Bronchial epithelial cell (primary cell): ENCODE results near the gene ZNF766. TPM values are rescaled to one million over a fixed set of nuclear protein-coding genes. Genes with fewer than 3 reads are reported as not detected.
"Not testable (repeated sequence)": the region's sequence is repeated elsewhere in the genome, so short reads cannot be mapped to it uniquely, and the experiment has no call there.

Source experiments
- DNase-seq: peaks from one replicate; pipeline ENCODE4 v3.0.0-alpha.2; 2010; ENCODE audit warnings: low read depth
- FAIRE-seq: peaks from 2 replicates; lab custom pipeline; 2011; peaks lifted over from hg19 to GRCh38; lab: Jason Lieb, UNC
- H3K27me3 ChIP-seq: 2 replicates; pipeline ENCODE4 v1.5.1; 2011; ENCODE audit warnings: low read length; ENCODE audit not compliant: control insufficient read depth, insufficient read depth
- H3K36me3 ChIP-seq: 2 replicates; pipeline ENCODE4 v1.5.1; 2011; ENCODE audit warnings: low read length; ENCODE audit not compliant: control insufficient read depth, insufficient read depth
- H3K4me3 ChIP-seq: 2 replicates; pipeline ENCODE4 v1.5.1; 2011; ENCODE audit warnings: mild to moderate bottlenecking, low read depth, low read length, control low read depth
- total RNA-seq: library from RNA; depleted of rRNA; stranded (reverse); fragments of >200 nt; gene quantifications from 2 replicates; pipeline ENCODE4 v1.2.1, GENCODE V29; 2014
- TF ChIP-seq, protein P1 (sequence below): IDR thresholded peaks from 2 replicates; pipeline ENCODE4 v1.5.1; 2011; ENCODE audit warnings: mild to moderate bottlenecking, moderate library complexity, low read length, control low read depth, inconsistent platforms; ENCODE audit not compliant: insufficient read depth, severe bottlenecking

Gene ZNF766
- total RNA-seq, 1 donor from 2014 or later, result 13.2 TPM

GRCh38 chr19:52275988-52276387 is 6.6 kb downstream of the ZNF766 start:
- Histone ChIP-seq H3K36me3 (peaks cover 6% of the 10 kb centered on the region), H3K27me3 (no peaks in the 10 kb centered on the region), H3K4me3 (no peak overlapping the region)
- TF ChIP-seq, protein P1, sequence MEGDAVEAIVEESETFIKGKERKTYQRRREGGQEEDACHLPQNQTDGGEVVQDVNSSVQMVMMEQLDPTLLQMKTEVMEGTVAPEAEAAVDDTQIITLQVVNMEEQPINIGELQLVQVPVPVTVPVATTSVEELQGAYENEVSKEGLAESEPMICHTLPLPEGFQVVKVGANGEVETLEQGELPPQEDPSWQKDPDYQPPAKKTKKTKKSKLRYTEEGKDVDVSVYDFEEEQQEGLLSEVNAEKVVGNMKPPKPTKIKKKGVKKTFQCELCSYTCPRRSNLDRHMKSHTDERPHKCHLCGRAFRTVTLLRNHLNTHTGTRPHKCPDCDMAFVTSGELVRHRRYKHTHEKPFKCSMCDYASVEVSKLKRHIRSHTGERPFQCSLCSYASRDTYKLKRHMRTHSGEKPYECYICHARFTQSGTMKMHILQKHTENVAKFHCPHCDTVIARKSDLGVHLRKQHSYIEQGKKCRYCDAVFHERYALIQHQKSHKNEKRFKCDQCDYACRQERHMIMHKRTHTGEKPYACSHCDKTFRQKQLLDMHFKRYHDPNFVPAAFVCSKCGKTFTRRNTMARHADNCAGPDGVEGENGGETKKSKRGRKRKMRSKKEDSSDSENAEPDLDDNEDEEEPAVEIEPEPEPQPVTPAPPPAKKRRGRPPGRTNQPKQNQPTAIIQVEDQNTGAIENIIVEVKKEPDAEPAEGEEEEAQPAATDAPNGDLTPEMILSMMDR, result no peak
- FAIRE-seq, result no peak
- no peak for DNase-seq

DNA sequence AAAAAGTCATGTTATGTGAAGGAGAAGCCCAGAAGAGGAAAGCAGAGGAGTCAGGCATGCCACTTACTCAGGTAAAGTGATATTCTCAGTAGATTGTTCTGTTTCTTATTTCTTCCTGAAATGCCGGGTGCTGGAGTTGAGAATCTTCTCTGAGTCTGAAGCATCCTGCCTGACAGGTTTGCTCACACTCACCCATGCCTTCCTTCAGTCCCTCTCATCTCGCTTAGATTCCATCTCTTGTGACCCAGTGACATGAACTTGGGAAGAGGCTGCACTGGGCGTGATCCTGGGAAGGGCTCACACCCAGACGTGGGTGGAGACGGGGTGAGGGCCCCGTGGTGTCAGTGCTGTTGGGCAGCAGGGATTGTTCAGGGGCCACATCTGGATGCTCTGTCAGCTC is 8.1 kb downstream of the ZNF766 start:
- Histone ChIP-seq H3K36me3 (peaks cover 5% of the 10 kb centered on the region), H3K4me3 (no peak overlapping the region), H3K27me3 (no peaks in the 10 kb centered on the region)
- TF ChIP-seq, protein P1, result no peak
- DNase-seq (no peak), FAIRE-seq (no peak)

DNA sequence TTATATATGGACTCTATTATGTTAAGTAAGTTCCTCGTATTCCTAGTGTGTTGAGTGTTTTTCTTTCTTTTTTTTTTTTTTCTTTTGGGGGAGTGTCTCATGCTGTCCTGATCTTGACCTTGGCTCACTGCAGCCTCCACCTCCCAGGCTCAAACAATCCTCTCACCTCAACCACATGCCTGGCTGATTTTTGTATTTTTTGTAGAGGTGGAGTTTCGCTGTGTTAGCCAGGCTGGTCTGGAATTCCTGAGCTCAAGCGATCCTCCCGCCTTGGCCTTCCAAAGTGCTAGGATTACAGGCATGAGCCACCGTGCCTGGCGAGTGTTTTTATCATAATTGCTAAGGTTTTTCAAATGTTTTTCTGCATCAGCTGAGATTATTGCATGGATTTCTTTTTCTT is 16.9 kb downstream of the ZNF766 start:
- peaks cover 30% of the 10 kb centered on the region for H3K36me3 ChIP-seq

GRCh38 chr19:52291781-52292180 is 22.4 kb downstream of the ZNF766 start:
- TF ChIP-seq, protein P1, result no peak
- peaks cover 12% of the 10 kb centered on the region for H3K36me3 ChIP-seq
- no peaks in the 10 kb centered on the region for H3K27me3 ChIP-seq
- no peak overlapping the region for H3K4me3 ChIP-seq
- DNase-seq (no peak), FAIRE-seq (no peak)

More for the DNA sequence above, 16.9 kb downstream of the ZNF766 start:
- TF ChIP-seq, protein P1, result no peak
- H3K27me3 ChIP-seq, result no peaks in the 10 kb centered on the region
- H3K4me3 ChIP-seq, result no peak overlapping the region
- FAIRE-seq (no peak), DNase-seq (no peak)

DNA sequence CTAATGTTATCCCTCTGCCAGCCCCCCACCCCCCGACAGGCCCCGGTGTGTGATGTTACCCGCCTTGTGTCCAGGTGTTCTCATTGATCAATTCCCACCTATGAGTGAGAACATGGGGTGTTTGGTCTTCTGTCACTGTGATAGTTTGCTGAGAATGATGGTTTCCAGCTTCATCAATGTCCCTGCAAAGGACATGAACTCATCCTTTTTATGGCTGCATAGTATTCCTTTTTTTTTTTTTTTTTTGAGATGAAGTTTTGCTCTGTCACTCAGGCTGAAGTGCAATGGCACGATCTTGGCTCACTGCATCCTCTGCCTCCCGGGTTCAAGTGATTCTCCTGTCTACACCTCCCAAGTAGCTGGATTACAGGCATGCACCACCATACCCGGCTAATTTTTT is 23.6 kb downstream of the ZNF766 start:
- FAIRE-seq, DNase-seq, H3K27me3 ChIP-seq, H3K4me3 ChIP-seq: not testable (repeated sequence)
- peaks cover 12% of the 10 kb centered on the region for H3K36me3 ChIP-seq

DNA sequence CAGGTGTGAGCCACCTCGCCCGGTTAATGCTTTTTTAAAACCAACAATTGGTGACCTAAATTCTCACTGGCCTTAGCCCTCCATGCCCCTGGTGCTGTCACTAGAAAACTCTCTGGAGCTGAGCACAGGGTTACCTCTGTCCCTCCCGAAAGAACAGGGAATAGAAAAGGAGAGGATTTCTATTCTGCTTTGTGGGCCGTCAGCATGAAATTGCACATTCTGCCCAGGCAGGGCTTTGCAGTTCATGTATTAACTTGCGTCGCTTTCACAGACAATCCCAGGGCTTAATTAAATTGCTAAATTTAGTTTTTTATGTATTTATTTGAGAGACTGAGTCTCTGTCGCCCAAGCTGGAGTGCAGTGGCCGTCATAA is 27.0 kb downstream of the ZNF766 start:
- no peak for FAIRE-seq

More for the DNA sequence above, 27.0 kb downstream of the ZNF766 start:
- H3K4me3 ChIP-seq, result peak overlapping the region; percentile 81
- H3K36me3 ChIP-seq, result peaks cover 7% of the 10 kb centered on the region
- no peak for DNase-seq
- TF ChIP-seq, protein P1, result no peak
- H3K27me3 ChIP-seq, result no peaks in the 10 kb centered on the region
